Gastrocnemius medialis (tissue), 4 donors: ENCODE data around the gene BICDL1.

Experiments
- CTCF ChIP-seq, 5 experiments: fragments of 450-650 bp in 3 of 5; fragments of 200-600 bp in 2 of 5; sonication (generic) in 2 of 5; IDR thresholded peaks in 4 of 5; conservative IDR thresholded peaks in 1 of 5; 1 replicate in 4 of 5; 2 replicates in 1 of 5; pipeline ENCODE4 v1.5.1; 2016 to 2019; ENCODE audit warnings: antibody characterized with exemption in 5 of 5, mild to moderate bottlenecking in 3 of 5, moderate library complexity in 3 of 5
- POLR2A ChIP-seq, 2 donors: fragments of 450-650 bp; IDR thresholded peaks; one replicate each; pipeline ENCODE4 v1.6.1; 2017; ENCODE audit warnings: antibody characterized with exemption in 2 of 2, mild to moderate bottlenecking in 2 of 2, moderate library complexity in 2 of 2

GRCh38 chr12:119957135-119957534, 31.9 kb upstream of the BICDL1 start:
- TF ChIP-seq CTCF (IDR thresholded peaks at IDR 0.05 in 4 of 5, conservative IDR thresholded peaks at IDR 0.05 in 1 of 5) (no peak), POLR2A (IDR thresholded peaks at IDR 0.05) (no peak)
